Measurements from ENCODE around the gene GSTM3. TPM values are rescaled to one million over a fixed set of nuclear protein-coding genes. Genes with fewer than 3 reads are reported as not detected.
"Not testable (repeated sequence)": the region's sequence is repeated elsewhere in the genome, so short reads cannot be mapped to it uniquely, and the experiment has no call there.

Gene GSTM3
- polyA plus RNA-seq, 6 donors from 2014 or later = 0.14 to 8.0 (median 2.1) TPM; not detected in 1

DNA sequence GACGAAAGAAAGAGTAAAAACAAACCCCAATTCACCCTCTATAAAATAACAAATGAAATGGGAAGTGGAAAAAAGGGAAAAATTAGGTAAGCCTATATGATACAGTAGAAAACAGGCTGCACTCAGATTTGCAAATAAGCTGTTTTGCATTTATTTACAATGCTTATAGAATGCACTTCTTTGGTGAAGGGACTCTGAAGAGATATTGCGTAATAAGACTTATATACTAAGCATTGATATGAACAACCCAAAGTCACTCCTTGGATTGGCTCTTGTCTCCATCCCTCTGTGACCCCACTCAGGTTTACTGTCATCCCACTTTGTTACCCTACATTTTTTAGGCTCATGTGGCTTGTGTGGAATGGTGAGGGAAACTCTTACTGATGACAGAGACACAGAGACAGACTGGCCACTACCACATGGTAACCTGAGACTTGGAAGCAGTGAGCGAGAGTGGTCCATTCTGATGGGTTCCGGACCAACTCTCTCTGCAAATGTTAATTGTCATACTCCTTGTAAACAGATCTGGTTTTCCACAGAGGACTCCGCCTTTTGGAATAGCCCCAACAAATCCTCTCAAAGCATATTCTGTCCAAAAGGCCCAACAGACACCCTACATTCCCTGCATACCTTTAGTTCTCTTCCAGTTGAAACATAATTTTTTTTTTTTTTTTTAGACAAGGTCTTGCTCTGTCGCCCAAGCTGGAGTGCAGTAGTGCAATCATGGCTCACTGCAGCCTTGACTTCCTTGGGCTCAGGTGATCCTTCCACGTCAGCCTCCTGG is 17.7 kb downstream of the GSTM3 start:
- Mint-ChIP-seq H3K27ac (peak overlapping the region in 1 of 6 donors; percentile 55), H3K9me3 (no peaks in the 10 kb centered on the region)

DNA sequence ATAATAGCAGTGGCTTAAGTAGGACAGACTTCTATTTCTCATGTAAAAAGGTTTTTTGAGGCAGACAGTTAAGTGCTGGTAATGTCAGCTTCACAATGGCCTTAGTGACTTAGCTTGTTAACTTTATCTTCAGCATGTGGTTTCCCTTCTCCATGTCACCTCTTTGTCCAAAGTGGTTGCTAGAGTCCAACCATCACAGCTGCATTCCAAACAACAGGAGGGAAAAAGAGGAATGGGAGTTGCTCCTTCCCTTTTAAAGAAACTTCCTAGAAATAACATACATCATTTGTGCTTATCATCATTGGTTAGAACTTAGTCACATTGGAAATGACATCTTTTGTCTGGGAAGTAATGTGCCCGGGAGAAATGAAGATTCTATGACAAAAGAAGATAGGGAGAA is 18.9 kb downstream of the GSTM3 start:
- H3K4me3 Mint-ChIP-seq = no peak overlapping the region
- H3K27me3 Mint-ChIP-seq = peaks cover 0 to 10% (median 9%) of the 10 kb centered on the region in 3 donors
- no peak for DNase-seq
- H3K27ac Mint-ChIP-seq = no peak overlapping the region
- no peak for ATAC-seq (ENCODE audit: low read depth in 2 of 2)
- H3K9me3 Mint-ChIP-seq = no peaks in the 10 kb centered on the region
- H3K4me1 Mint-ChIP-seq = no peaks in the 10 kb centered on the region
- no peaks in the 10 kb centered on the region for H3K36me3 Mint-ChIP-seq

More for the DNA sequence above, 17.7 kb downstream of the GSTM3 start:
- no peak for DNase-seq
- H3K4me3 Mint-ChIP-seq = no peak overlapping the region
- ATAC-seq (ENCODE audit: low read depth in 2 of 2) = no peak
- no peaks in the 10 kb centered on the region for H3K36me3 Mint-ChIP-seq
- peaks cover 0 to 2% (median 0%) of the 10 kb centered on the region in 3 donors for H3K27me3 Mint-ChIP-seq
- H3K4me1 Mint-ChIP-seq = no peaks in the 10 kb centered on the region

DNA sequence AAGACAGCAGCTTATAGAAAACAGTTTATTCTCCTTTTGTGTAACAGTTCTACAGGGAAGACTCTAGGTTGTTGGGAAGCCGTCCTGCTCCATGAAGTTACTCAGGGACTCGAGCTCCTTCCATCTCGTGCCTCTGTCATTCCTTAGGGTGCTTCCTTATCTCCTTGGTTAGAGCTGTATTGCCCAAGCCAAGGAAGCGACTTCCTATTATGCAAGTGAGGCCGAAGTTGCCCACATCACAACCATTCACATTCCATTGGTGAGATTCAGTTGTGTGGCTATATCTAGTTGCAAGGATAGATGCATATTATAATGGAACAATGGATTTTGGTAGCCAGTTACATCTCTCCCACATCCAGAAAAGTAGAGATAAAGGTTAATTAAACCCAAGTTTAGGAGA is 19.8 kb downstream of the GSTM3 start:
- Mint-ChIP-seq H3K36me3 (no peaks in the 10 kb centered on the region), H3K27me3 (peaks cover 6 to 15% (median 10%) of the 10 kb centered on the region in 3 donors), H3K4me1 (no peaks in the 10 kb centered on the region), H3K27ac (peak overlapping the region in 1 of 6 donors; percentile 51), H3K9me3 (no peaks in the 10 kb centered on the region), H3K4me3 (no peak overlapping the region)
- ATAC-seq (ENCODE audit: low read depth in 2 of 2) (no peak), DNase-seq (no peak)

DNA sequence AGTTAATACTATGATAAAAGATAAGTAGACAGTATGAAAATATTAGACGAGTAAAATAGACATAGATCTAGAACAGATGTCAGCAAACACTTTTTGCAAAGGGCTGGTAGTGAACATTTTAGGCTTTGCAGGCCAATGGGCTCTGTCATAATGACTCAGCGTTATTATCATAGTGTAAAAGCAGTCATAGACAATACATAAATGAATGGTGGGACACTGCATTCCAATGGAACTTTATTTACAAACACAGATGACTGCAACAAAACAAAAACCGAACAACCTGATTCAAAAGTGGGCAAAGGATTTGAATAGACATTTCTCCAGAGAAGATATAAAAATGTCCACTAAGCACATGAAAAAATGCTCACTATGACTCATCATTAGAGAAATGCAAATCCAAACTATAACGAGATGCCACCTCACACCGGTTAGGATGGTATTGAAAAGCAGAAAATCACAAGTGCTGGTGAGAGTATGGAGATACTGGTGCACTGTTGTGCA is 21.5 kb downstream of the GSTM3 start:
- Mint-ChIP-seq H3K36me3 (no peaks in the 10 kb centered on the region), H3K27me3 (peaks cover 17 to 26% (median 18%) of the 10 kb centered on the region in 3 donors), H3K27ac (peak overlapping the region in 1 of 6 donors; percentile 54), H3K4me1 (no peaks in the 10 kb centered on the region), H3K9me3 (no peaks in the 10 kb centered on the region), H3K4me3 (no peak overlapping the region)
- no peak for ATAC-seq (ENCODE audit: low read depth in 2 of 2)
- DNase-seq = no peak

DNA sequence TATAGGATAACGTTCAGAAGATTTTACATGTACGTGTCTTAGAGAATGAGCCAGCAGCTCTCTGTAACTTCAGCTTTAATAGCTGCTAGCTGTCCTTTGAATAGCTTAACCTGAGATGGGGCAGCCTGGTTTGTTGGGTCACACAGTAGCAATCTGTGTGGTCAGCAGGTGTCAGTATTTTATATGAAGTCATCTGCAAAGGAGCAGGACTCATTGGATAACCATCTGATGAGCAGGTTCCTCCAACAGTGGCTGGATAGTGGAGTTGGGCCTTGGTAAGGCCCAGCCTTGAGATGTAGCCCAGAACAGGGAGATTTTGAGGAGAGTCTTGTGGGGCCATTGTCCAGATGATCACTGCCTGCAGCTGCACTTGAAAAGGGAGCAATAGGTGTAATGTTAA is 22.3 kb downstream of the GSTM3 start:
- ATAC-seq (ENCODE audit: low read depth in 2 of 2) = no peak
- no peaks in the 10 kb centered on the region for H3K9me3 Mint-ChIP-seq
- H3K4me1 Mint-ChIP-seq = no peaks in the 10 kb centered on the region
- no peak overlapping the region for H3K27ac Mint-ChIP-seq
- no peak for DNase-seq
- H3K27me3 Mint-ChIP-seq = peaks cover 26 to 34% (median 27%) of the 10 kb centered on the region in 3 donors
- no peak overlapping the region for H3K4me3 Mint-ChIP-seq
- no peaks in the 10 kb centered on the region for H3K36me3 Mint-ChIP-seq

DNA sequence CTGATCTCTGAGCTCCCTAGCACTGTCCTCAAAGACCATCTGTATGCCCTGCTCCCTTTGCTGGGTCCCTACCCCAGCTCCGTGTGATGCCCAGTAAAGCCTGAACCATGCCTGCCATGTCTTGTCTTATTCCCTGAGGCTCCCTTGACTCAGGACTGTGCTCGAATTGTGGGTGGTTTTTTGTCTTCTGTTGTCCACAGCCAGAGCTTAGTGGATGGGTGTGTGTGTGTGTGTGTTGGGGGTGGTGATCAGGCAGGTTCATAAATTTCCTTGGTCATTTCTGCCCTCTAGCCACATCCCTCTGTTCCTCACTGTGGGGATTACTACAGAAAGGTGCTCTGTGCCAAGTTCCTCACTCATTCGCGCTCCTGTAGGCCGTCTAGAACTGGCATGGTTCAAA is 23.1 kb downstream of the GSTM3 start:
- Mint-ChIP-seq H3K27me3 (peaks cover 28 to 34% (median 32%) of the 10 kb centered on the region in 3 donors), H3K4me1 (no peaks in the 10 kb centered on the region), H3K36me3 (no peaks in the 10 kb centered on the region), H3K9me3 (no peaks in the 10 kb centered on the region), H3K27ac (peak overlapping the region in 2 of 6 donors; percentile 39 to 44), H3K4me3 (no peak overlapping the region)
- DNase-seq = no peak
- ATAC-seq (ENCODE audit: low read depth in 2 of 2) = no peak

DNA sequence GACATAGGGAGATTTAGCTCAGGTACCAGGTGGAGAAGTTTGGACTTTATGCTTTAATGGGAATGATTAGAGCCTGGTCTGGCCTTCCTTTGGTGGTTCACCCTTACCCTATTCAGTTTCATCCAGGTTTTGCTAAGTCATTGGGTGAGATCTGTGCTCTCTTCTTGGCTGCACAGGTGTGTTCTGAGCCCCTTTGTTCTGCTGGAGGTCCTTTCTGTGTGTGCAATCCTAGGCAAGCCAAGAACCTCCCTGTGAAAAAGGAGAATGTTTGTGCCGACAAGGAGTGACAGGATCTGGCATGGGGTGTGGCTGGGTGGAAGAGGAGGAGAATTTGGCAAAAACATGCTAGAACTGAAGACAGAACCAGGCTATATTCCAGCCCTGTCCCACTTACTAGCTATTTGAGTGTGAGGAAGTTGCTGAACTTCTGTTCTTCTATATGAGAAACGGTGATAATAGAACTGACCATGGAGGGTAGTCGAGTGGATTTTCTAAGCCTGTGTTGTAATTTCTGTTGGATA is 24.2 kb downstream of the GSTM3 start:
- no peaks in the 10 kb centered on the region for H3K36me3 Mint-ChIP-seq
- DNase-seq = no peak
- no peaks in the 10 kb centered on the region for H3K9me3 Mint-ChIP-seq
- H3K27me3 Mint-ChIP-seq = peaks cover 28 to 42% (median 34%) of the 10 kb centered on the region in 3 donors
- H3K4me3 Mint-ChIP-seq = no peak overlapping the region
- ATAC-seq (ENCODE audit: low read depth in 2 of 2) = no peak
- H3K4me1 Mint-ChIP-seq = peaks cover 0 to 8% (median 6%) of the 10 kb centered on the region in 3 donors
- H3K27ac Mint-ChIP-seq = no peak overlapping the region

DNA sequence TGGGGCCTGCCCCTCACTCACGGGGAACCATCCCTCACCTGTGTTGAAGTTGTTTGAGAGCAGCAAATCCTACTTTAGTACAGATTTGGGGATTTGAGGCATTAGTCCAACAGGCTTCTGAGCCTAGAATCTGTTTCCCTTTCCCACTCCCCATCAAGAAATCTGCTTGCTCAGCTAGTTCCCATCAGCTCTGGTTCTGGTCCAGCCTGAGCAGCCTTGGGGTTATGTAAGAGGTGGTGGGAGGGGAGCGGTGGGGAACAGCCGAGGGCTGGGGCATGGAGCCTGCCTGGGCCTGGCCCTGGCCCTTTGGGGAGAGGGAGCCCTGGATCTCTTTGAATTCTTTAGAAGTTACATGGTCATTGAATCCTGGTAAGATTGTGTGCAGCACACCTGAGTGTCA is 24.7 kb downstream of the GSTM3 start:
- Mint-ChIP-seq H3K4me1 (peaks cover 0 to 9% (median 8%) of the 10 kb centered on the region in 3 donors), H3K4me3 (no peak overlapping the region), H3K36me3 (no peaks in the 10 kb centered on the region), H3K27ac (no peak overlapping the region), H3K9me3 (no peaks in the 10 kb centered on the region), H3K27me3 (peaks cover 28 to 45% (median 34%) of the 10 kb centered on the region in 3 donors)
- no peak for ATAC-seq (ENCODE audit: low read depth in 2 of 2)
- no peak for DNase-seq

DNA sequence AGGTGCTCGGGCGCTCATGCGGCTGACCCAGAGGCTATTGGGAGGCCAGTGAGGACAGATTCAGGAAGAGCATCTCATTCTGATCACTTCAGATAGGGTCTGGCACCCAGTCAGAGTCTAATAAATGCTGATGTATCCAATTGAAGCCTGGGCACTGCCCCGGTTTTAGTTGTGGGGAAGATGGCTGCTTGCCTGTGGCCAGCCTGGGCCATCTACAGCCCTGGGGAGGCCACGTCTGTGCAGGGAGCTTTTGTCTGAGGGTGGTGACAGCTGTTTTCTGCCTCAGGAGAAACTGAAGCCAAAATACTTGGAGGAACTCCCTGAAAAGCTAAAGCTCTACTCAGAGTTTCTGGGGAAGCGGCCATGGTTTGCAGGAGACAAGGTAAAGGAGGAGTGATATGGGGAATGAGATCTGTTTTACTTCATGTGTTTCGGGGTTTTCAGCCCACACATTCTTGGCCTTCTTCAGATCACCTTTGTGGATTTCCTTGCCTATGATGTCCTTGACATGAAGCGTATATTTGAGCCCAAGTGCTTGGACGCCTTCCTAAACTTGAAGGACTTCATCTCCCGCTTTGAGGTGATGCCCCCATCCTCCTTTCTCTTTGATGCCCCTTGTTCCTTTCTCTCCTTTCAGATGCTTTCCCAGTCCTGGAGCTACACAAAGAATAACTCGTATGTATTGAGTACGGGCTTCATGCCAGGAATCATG is 26.0 kb downstream of the GSTM3 start:
- no peak for ATAC-seq (ENCODE audit: low read depth in 2 of 2)
- Mint-ChIP-seq H3K27me3 (peaks cover 28 to 45% (median 34%) of the 10 kb centered on the region in 3 donors), H3K9me3 (no peaks in the 10 kb centered on the region), H3K36me3 (no peaks in the 10 kb centered on the region), H3K4me1 (peaks cover 0 to 9% (median 8%) of the 10 kb centered on the region in 3 donors), H3K4me3 (peak overlapping the region in 1 of 8 donors; percentile 5), H3K27ac (no peak overlapping the region)
- no peak for DNase-seq

DNA sequence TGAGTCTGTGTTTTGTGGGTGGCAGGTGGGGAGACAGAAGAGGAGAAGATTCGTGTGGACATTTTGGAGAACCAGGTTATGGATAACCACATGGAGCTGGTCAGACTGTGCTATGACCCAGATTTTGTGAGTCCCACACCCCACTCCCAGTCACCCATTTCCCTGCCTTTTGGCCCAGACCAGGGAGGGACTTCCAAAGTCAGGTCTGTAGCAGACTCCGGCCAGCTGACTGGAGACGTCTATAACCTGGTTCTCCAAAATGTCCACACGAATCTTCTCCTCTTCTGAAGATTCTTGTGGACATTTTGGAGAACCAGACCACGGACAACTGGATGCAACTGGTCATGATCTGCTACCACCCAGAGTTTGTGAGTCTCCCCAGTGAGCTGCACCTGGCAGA is 27.2 kb downstream of the GSTM3 start:
- Mint-ChIP-seq H3K9me3 (peaks cover 0 to 11% (median 9%) of the 10 kb centered on the region in 7 donors), H3K4me1 (peaks cover 0 to 9% (median 8%) of the 10 kb centered on the region in 3 donors), H3K4me3 (no peak overlapping the region), H3K27me3 (peaks cover 28 to 45% (median 34%) of the 10 kb centered on the region in 3 donors), H3K27ac (no peak overlapping the region), H3K36me3 (peaks cover 7 to 11% of the 10 kb centered on the region in 2 donors)
- DNase-seq (no peak), ATAC-seq (ENCODE audit: low read depth in 2 of 2) (no peak)

DNA sequence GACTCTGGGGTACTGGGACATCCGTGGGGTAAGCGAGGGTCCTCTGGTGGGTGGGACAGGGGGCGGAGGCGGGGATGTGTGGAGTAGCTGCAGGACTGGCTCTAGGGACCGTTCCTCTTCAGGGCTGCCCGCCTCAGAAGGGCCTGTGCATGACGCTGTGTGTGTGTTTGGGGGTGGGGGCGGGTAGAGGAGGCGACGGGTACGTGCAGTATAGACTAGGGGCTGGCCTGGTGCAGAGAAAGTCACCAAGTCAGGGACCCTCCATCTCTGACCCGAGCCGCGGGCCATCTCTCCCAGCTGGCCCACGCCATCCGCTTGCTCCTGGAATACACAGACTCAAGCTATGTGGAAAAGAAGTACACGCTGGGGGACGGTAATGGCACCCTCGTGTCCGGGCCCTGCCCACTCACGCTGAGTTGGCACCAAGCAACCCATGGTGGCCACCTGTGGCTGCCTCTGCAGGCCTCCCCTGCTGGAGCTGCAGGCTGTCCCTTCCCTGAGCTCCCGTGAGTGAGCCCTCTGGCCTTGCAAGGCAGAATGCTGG is 28.4 kb downstream of the GSTM3 start:
- H3K27ac Mint-ChIP-seq = no peak overlapping the region
- H3K36me3 Mint-ChIP-seq = peaks cover 10 to 23% of the 10 kb centered on the region in 2 donors
- peak; percentile 25 to 30 for ATAC-seq (ENCODE audit: low read depth in 2 of 2)
- peak overlapping the region in 6 of 8 donors; percentile 12 to 77 (median 53) for H3K4me3 Mint-ChIP-seq
- peaks cover 5 to 22% (median 14%) of the 10 kb centered on the region in 7 donors for H3K9me3 Mint-ChIP-seq
- H3K27me3 Mint-ChIP-seq = peaks cover 28 to 36% (median 29%) of the 10 kb centered on the region in 3 donors
- peaks cover 0 to 9% (median 8%) of the 10 kb centered on the region in 3 donors for H3K4me1 Mint-ChIP-seq
- DNase-seq = no peak

DNA sequence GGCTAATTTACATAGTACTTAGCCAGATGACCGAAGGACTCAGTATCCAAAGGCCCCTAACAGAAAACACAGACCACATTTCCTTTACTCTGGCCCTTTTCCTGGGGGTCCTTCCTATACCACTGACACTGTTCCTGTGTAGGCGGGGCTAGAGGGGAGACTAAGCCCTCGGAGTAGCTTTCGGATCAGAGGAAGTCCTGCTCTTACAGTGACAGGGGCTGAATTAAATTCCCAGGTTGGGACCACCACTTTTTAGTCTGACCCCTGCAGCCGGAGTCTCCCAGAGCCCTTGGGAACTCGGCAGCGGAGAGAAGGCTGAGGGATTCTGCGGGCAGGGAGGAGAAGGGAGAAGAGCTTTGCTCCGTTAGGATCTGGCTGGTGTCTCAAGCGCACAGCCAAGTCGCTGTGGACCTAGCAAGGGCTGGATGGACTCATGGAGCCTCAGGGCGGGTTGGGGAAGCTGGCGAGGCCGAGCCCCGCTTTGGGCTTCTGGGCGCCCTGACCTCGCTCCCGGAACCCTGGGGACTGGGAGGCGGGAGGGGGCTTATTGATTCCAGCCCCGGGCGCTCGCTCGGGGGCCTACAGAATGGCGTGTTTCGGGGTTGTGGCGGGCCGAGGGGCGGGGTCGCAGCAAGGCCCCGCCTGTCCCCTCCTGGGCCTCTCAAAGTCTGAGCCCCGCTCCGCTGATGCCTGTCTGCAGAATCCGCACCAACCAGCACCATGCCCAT is 29.1 kb downstream of the GSTM3 start, which contains the start of gene GSTM5:
TSS of gene GSTM5 (plus strand) at position 659 of the 728 bp plus-strand sequence. CDS start at position 721, 62 bp downstream.
- H3K27ac Mint-ChIP-seq = peak within 1 kb of the TSS in 1 of 6 donors; percentile 21
- H3K4me3 Mint-ChIP-seq = peak within 1 kb of the TSS in 6 of 8 donors; percentile 27 to 91 (median 74)
- H3K36me3 Mint-ChIP-seq = peaks cover 10 to 29% of the 10 kb centered on the region in 2 donors
- peaks cover 23 to 34% (median 26%) of the 10 kb centered on the region in 3 donors for H3K27me3 Mint-ChIP-seq
- ATAC-seq (ENCODE audit: low read depth in 2 of 2) = peak; percentile 55 to 72
- peaks cover 5 to 22% (median 14%) of the 10 kb centered on the region in 7 donors for H3K9me3 Mint-ChIP-seq
- not testable (repeated sequence) for DNase-seq, H3K4me1 Mint-ChIP-seq
